ENCODE results near the gene MUC5AC.

The MUC5AC gene

GRCh38 chr11:1193326-1194230 lies 35.8 kb downstream of the MUC5AC start:
- Histone ChIP-seq H3K9me3 (ENCODE audit: control insufficient read depth in 1 of 2, low read length in 2 of 2) (no peaks in the 10 kb centered on the region), H3K9ac (ENCODE audit: low read depth in 1 of 2, low read length in 2 of 2) (no peak overlapping the region), H3K27ac (ENCODE audit: low read depth, low read length) (no peak overlapping the region), H3K4me3 (ENCODE audit: low read depth in 1 of 2, low read length in 2 of 2) (no peak overlapping the region), H3K36me3 (ENCODE audit: control insufficient read depth in 1 of 2, insufficient read depth in 2 of 2, low read length in 2 of 2) (no peaks in the 10 kb centered on the region), H3K4me1 (ENCODE audit: control insufficient read depth in 1 of 2, insufficient read depth in 2 of 2, low read length in 2 of 2) (no peaks in the 10 kb centered on the region), H3K27me3 (ENCODE audit: control insufficient read depth in 1 of 2, insufficient read depth in 2 of 2, low read length in 2 of 2) (no peaks in the 10 kb centered on the region)

GRCh38 chr11:1194231-1194976 lies 36.7 kb downstream of the MUC5AC start:
- no peaks in the 10 kb centered on the region for H3K4me1 ChIP-seq (ENCODE audit: control insufficient read depth in 1 of 2, insufficient read depth in 2 of 2, low read length in 2 of 2)
- H3K9me3 ChIP-seq (ENCODE audit: control insufficient read depth in 1 of 2, low read length in 2 of 2), result no peaks in the 10 kb centered on the region
- no peak overlapping the region for H3K27ac ChIP-seq (ENCODE audit: low read depth, low read length)
- H3K4me3 ChIP-seq (ENCODE audit: low read depth in 1 of 2, low read length in 2 of 2), result no peak overlapping the region
- no peaks in the 10 kb centered on the region for H3K36me3 ChIP-seq (ENCODE audit: control insufficient read depth in 1 of 2, insufficient read depth in 2 of 2, low read length in 2 of 2)
- no peaks in the 10 kb centered on the region for H3K27me3 ChIP-seq (ENCODE audit: control insufficient read depth in 1 of 2, insufficient read depth in 2 of 2, low read length in 2 of 2)
- H3K9ac ChIP-seq (ENCODE audit: low read depth in 1 of 2, low read length in 2 of 2), result no peak overlapping the region

DNA sequence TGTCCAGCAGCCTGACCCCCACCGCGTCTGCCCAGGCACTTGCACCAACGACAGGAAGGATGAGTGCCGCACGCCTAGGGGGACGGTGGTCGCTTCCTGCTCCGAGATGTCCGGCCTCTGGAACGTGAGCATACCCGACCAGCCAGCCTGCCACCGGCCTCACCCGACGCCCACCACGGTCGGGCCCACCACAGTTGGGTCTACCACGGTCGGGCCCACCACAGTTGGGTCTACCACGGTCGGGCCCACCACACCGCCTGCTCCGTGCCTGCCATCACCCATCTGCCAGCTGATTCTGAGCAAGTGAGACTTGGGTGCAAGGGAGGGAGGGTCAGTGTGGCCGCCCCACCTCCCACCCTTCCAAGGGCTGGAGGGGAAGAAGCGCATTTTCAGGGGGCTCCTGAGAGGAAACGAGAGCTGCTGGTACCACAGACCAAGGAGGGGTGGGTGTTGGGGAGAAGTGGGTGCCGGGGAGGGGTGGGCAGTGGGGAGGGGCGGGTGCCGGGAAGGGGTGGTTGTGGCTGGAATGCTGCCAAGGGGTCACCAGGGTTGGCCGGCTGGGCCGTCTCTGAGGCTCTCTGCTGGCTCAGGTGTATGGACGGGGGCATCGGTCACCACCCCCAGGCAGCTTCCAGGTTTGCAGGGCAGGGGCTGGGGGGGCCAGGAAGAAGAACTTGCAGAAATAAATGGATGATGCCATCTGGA lies 37.4 kb downstream of the MUC5AC start:
- H3K27ac ChIP-seq (ENCODE audit: low read depth, low read length), result no peak overlapping the region
- H3K9ac ChIP-seq (ENCODE audit: low read depth in 1 of 2, low read length in 2 of 2), result no peak overlapping the region
- H3K36me3 ChIP-seq (ENCODE audit: control insufficient read depth in 1 of 2, insufficient read depth in 2 of 2, low read length in 2 of 2), result no peaks in the 10 kb centered on the region
- no peaks in the 10 kb centered on the region for H3K4me1 ChIP-seq (ENCODE audit: control insufficient read depth in 1 of 2, insufficient read depth in 2 of 2, low read length in 2 of 2)
- no peak overlapping the region for H3K4me3 ChIP-seq (ENCODE audit: low read depth in 1 of 2, low read length in 2 of 2)
- no peaks in the 10 kb centered on the region for H3K9me3 ChIP-seq (ENCODE audit: control insufficient read depth in 1 of 2, low read length in 2 of 2)
- H3K27me3 ChIP-seq (ENCODE audit: control insufficient read depth in 1 of 2, insufficient read depth in 2 of 2, low read length in 2 of 2), result no peaks in the 10 kb centered on the region

- no peaks in the 10 kb centered on the region for H3K27me3 ChIP-seq (ENCODE audit: control insufficient read depth in 1 of 2, insufficient read depth in 2 of 2, low read length in 2 of 2)
- H3K4me1 ChIP-seq (ENCODE audit: control insufficient read depth in 1 of 2, insufficient read depth in 2 of 2, low read length in 2 of 2), result no peaks in the 10 kb centered on the region
- H3K9ac ChIP-seq (ENCODE audit: low read depth in 1 of 2, low read length in 2 of 2), result no peak overlapping the region
- no peak overlapping the region for H3K4me3 ChIP-seq (ENCODE audit: low read depth in 1 of 2, low read length in 2 of 2)
- no peaks in the 10 kb centered on the region for H3K9me3 ChIP-seq (ENCODE audit: control insufficient read depth in 1 of 2, low read length in 2 of 2)
- H3K27ac ChIP-seq (ENCODE audit: low read depth, low read length), result no peak overlapping the region
- H3K36me3 ChIP-seq (ENCODE audit: control insufficient read depth in 1 of 2, insufficient read depth in 2 of 2, low read length in 2 of 2), result no peaks in the 10 kb centered on the region
These were observed 38.1 kb downstream of the MUC5AC start for GRCh38 chr11:1195682-1196515.

GRCh38 chr11:1196516-1197391 lies 39.0 kb downstream of the MUC5AC start:
- Histone ChIP-seq H3K27me3 (ENCODE audit: control insufficient read depth in 1 of 2, insufficient read depth in 2 of 2, low read length in 2 of 2) (no peaks in the 10 kb centered on the region), H3K27ac (ENCODE audit: low read depth, low read length) (no peak overlapping the region)

GRCh38 chr11:1197431-1197885 lies 39.7 kb downstream of the MUC5AC start:
- no peaks in the 10 kb centered on the region for H3K9me3 ChIP-seq (ENCODE audit: control insufficient read depth in 1 of 2, low read length in 2 of 2)
- H3K27me3 ChIP-seq (ENCODE audit: control insufficient read depth in 1 of 2, insufficient read depth in 2 of 2, low read length in 2 of 2), result no peaks in the 10 kb centered on the region
- no peak overlapping the region for H3K9ac ChIP-seq (ENCODE audit: low read depth in 1 of 2, low read length in 2 of 2)
- no peaks in the 10 kb centered on the region for H3K4me1 ChIP-seq (ENCODE audit: control insufficient read depth in 1 of 2, insufficient read depth in 2 of 2, low read length in 2 of 2)
- H3K27ac ChIP-seq (ENCODE audit: low read depth, low read length), result no peak overlapping the region
- H3K36me3 ChIP-seq (ENCODE audit: control insufficient read depth in 1 of 2, insufficient read depth in 2 of 2, low read length in 2 of 2), result no peaks in the 10 kb centered on the region
- no peak overlapping the region for H3K4me3 ChIP-seq (ENCODE audit: low read depth in 1 of 2, low read length in 2 of 2)

More at GRCh38 chr11:1196516-1197391, 39.0 kb downstream of the MUC5AC start:
- Histone ChIP-seq H3K36me3 (ENCODE audit: control insufficient read depth in 1 of 2, insufficient read depth in 2 of 2, low read length in 2 of 2) (no peaks in the 10 kb centered on the region), H3K4me1 (ENCODE audit: control insufficient read depth in 1 of 2, insufficient read depth in 2 of 2, low read length in 2 of 2) (no peaks in the 10 kb centered on the region), H3K9ac (ENCODE audit: low read depth in 1 of 2, low read length in 2 of 2) (no peak overlapping the region), H3K9me3 (ENCODE audit: control insufficient read depth in 1 of 2, low read length in 2 of 2) (no peaks in the 10 kb centered on the region), H3K4me3 (ENCODE audit: low read depth in 1 of 2, low read length in 2 of 2) (no peak overlapping the region)

DNA sequence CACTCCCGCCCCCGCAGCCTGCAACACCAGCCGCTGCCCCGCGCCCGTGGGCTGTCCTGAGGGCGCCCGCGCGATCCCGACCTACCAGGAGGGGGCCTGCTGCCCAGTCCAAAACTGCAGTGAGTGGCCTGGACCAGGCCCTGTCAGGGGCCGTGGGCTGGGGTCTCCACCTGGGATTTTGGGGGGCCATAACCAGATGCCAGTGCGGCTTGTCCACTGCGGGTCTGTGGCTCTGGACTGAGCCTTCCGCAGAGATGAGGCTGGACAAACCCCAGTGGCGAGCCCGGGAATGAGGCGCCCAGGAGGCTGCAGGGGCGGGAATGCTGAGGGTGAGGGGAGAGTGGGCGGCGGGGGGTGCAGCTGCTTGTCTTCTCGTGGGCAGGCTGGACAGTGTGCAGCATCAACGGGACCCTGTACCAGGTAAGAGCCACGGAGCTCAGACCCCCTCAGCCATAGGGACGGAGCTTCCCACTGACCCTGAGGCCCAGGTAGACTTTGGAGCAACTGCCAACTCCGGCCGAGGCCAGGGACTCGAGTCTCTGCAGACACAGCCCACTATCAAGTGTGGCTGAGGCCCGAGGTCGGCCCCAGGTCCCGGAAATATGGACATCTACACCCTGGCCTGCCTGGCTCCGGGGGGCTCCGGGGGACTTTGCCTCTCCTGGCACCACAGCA lies 40.3 kb downstream of the MUC5AC start:
- Histone ChIP-seq H3K4me3 (ENCODE audit: low read depth in 1 of 2, low read length in 2 of 2) (no peak overlapping the region), H3K9me3 (ENCODE audit: control insufficient read depth in 1 of 2, low read length in 2 of 2) (no peaks in the 10 kb centered on the region), H3K4me1 (ENCODE audit: control insufficient read depth in 1 of 2, insufficient read depth in 2 of 2, low read length in 2 of 2) (peaks cover 0 to under 1% of the 10 kb centered on the region in 2 donors), H3K27ac (ENCODE audit: low read depth, low read length) (no peak overlapping the region), H3K27me3 (ENCODE audit: control insufficient read depth in 1 of 2, insufficient read depth in 2 of 2, low read length in 2 of 2) (no peaks in the 10 kb centered on the region), H3K9ac (ENCODE audit: low read depth in 1 of 2, low read length in 2 of 2) (no peak overlapping the region), H3K36me3 (ENCODE audit: control insufficient read depth in 1 of 2, insufficient read depth in 2 of 2, low read length in 2 of 2) (no peaks in the 10 kb centered on the region)

DNA sequence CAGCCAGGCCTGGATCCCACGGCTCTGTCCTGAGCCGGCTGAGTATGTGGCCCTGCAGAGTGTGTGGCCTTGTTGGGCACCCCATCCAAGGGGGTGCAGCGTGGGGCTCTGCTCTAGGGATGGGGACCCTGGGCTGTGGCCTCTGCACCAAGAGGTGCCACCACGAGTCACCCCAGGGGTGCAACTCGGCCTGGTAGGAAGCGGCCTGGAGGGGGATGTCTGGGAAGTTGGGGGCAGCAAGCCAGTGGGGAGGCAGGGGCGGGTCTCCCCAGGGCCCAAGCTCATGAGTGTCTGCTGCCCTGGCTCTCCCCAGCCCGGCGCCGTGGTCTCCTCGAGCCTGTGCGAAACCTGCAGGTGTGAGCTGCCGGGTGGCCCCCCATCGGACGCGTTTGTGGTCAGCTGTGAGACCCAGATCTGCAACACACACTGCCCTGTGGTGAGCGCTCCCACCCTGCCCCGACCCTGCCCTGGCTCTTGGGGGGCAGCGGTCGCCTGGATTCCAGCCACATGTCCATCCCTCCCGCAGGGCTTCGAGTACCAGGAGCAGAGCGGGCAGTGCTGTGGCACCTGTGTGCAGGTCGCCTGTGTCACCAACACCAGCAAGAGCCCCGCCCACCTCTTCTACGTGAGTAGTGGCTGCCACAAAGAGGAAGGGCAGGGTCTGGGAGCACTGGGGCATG lies 40.9 kb downstream of the MUC5AC start:
- H3K36me3 ChIP-seq (ENCODE audit: control insufficient read depth in 1 of 2, insufficient read depth in 2 of 2, low read length in 2 of 2), result no peaks in the 10 kb centered on the region
- no peak overlapping the region for H3K27ac ChIP-seq (ENCODE audit: low read depth, low read length)
- no peaks in the 10 kb centered on the region for H3K9me3 ChIP-seq (ENCODE audit: control insufficient read depth in 1 of 2, low read length in 2 of 2)
- H3K9ac ChIP-seq (ENCODE audit: low read depth in 1 of 2, low read length in 2 of 2), result no peak overlapping the region
- peaks cover 0 to 4% of the 10 kb centered on the region in 2 donors for H3K4me1 ChIP-seq (ENCODE audit: control insufficient read depth in 1 of 2, insufficient read depth in 2 of 2, low read length in 2 of 2)
- no peak overlapping the region for H3K4me3 ChIP-seq (ENCODE audit: low read depth in 1 of 2, low read length in 2 of 2)
- peaks cover 0 to 5% of the 10 kb centered on the region in 2 donors for H3K27me3 ChIP-seq (ENCODE audit: control insufficient read depth in 1 of 2, insufficient read depth in 2 of 2, low read length in 2 of 2)
